Osteocyte (in vitro differentiated cells): ENCODE results near the gene KRR1. TPM values are rescaled to one million over a fixed set of nuclear protein-coding genes. Genes with fewer than 3 reads are reported as not detected.

ENCODE experiments used
- DNase-seq: peaks from one replicate; pipeline ENCODE4 v3.0.0; 2021; ENCODE audit warnings: mixed read lengths; ENCODE audit not compliant: unreplicated experiment; ENCODE audit errors: extremely low spot score
- H3K27ac Mint-ChIP-seq: one replicate; pipeline ENCODE4 v1.8.0; 2021; ENCODE audit warnings: mild to moderate bottlenecking, mixed read lengths; ENCODE audit not compliant: unreplicated experiment
- H3K27me3 Mint-ChIP-seq: one replicate; pipeline ENCODE4 v1.8.0; 2021; ENCODE audit warnings: mixed read lengths; ENCODE audit not compliant: unreplicated experiment
- H3K36me3 Mint-ChIP-seq: one replicate; pipeline ENCODE4 v1.8.0; 2021; ENCODE audit warnings: mixed read lengths; ENCODE audit not compliant: unreplicated experiment
- H3K4me1 Mint-ChIP-seq: one replicate; pipeline ENCODE4 v1.8.0; 2021; ENCODE audit warnings: mixed read lengths; ENCODE audit not compliant: unreplicated experiment
- H3K4me3 Mint-ChIP-seq: one replicate; pipeline ENCODE4 v1.8.0; 2021; ENCODE audit warnings: mild to moderate bottlenecking, moderate library complexity, mixed read lengths; ENCODE audit not compliant: unreplicated experiment
- H3K9me3 Mint-ChIP-seq: one replicate; pipeline ENCODE4 v1.8.0; 2021; ENCODE audit warnings: mixed read lengths; ENCODE audit not compliant: unreplicated experiment
- CTCF ChIP-seq: fragments of 200-600 bp; sonication (generic); IDR thresholded peaks from 2 replicates; pipeline ENCODE4 v1.5.0; 2021; ENCODE audit warnings: antibody characterized with exemption, mild to moderate bottlenecking, moderate library complexity
- total RNA-seq: library from RNA; stranded (reverse); gene quantifications from 2 replicates; pipeline ENCODE4 v1.2.1, GENCODE V29; 2021

The KRR1 gene
- total RNA-seq, 1 donor from 2014 or later = 52.0 TPM

DNA sequence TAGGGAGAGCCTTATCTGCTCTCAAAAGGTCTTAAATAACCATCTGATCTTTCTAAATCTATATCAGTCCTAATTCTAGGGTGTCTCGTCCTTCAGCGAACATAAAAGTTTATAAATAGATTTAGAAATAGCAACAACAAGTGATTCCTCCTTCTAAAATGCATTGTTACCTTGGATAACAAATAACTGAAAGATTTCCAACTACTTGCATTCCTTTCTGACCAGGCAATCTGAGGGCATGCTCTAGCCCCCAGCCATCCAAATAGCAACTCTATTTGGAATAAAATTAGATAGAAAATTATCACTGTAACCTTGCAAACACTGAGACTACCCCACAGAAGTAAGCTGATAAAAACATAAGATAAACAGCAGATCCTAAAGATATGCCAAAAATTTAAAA is 21.8 kb upstream of the KRR1 start:
- no peaks in the 10 kb centered on the region for H3K36me3 Mint-ChIP-seq
- H3K27me3 Mint-ChIP-seq = peaks cover 1% of the 10 kb centered on the region
- no peak overlapping the region for H3K27ac Mint-ChIP-seq
- H3K9me3 Mint-ChIP-seq = no peaks in the 10 kb centered on the region
- no peak for TF ChIP-seq CTCF
- no peak for DNase-seq
- no peaks in the 10 kb centered on the region for H3K4me1 Mint-ChIP-seq
- H3K4me3 Mint-ChIP-seq = no peak overlapping the region

GRCh38 chr12:75529826-75530225 is 18.4 kb upstream of the KRR1 start:
- DNase-seq = no peak
- TF ChIP-seq CTCF = no peak
- Mint-ChIP-seq H3K4me3 (no peak overlapping the region), H3K27ac (no peak overlapping the region), H3K27me3 (peaks cover 5% of the 10 kb centered on the region), H3K36me3 (no peaks in the 10 kb centered on the region), H3K4me1 (peaks cover 4% of the 10 kb centered on the region), H3K9me3 (no peaks in the 10 kb centered on the region)

DNA sequence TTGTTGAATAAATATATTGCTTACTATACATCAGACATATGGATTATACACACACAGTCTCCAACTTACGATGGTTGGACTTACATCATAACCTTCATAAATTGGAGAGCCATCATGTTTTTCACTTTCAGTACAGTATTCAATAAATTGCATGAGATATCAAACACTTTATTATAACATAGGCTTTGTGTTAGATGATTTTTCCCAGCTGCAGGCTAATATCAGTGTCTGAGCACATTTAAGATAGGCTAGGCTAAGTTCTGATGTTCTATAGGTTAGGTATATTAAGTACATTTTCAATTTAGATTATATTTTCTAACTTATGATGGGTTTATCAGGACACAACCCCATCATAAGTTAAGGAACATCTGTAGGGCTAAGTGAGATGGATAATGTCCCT is 17.9 kb upstream of the KRR1 start:
- Mint-ChIP-seq H3K36me3 (no peaks in the 10 kb centered on the region), H3K9me3 (no peaks in the 10 kb centered on the region), H3K4me3 (no peak overlapping the region), H3K27ac (no peak overlapping the region), H3K27me3 (peaks cover 5% of the 10 kb centered on the region), H3K4me1 (peaks cover 4% of the 10 kb centered on the region)
- DNase-seq = no peak
- no peak for TF ChIP-seq CTCF

DNA sequence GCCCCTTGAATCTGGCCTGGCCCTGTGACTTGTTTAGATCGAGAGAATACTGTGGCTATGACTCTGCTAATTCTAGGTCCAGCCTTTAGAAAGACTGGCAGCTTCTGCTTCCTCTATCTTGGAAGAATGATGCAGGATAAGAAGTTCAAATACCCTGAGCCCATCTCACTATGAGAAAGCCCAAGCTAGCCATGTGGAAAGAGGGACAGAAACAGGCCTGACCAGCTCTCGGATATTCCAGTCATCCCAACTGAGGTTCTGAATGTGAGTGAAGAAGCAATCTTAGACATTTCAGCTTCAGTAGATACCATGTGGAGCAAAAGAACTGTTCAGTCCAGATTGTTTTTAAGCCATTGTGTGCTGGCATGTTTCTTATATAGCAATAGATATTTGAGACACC is 17.3 kb upstream of the KRR1 start:
- no peaks in the 10 kb centered on the region for H3K36me3 Mint-ChIP-seq
- DNase-seq = no peak
- no peak overlapping the region for H3K4me3 Mint-ChIP-seq
- no peak for TF ChIP-seq CTCF
- no peak overlapping the region for H3K27ac Mint-ChIP-seq
- H3K27me3 Mint-ChIP-seq = peaks cover 5% of the 10 kb centered on the region
- no peaks in the 10 kb centered on the region for H3K9me3 Mint-ChIP-seq
- H3K4me1 Mint-ChIP-seq = peaks cover 4% of the 10 kb centered on the region

DNA sequence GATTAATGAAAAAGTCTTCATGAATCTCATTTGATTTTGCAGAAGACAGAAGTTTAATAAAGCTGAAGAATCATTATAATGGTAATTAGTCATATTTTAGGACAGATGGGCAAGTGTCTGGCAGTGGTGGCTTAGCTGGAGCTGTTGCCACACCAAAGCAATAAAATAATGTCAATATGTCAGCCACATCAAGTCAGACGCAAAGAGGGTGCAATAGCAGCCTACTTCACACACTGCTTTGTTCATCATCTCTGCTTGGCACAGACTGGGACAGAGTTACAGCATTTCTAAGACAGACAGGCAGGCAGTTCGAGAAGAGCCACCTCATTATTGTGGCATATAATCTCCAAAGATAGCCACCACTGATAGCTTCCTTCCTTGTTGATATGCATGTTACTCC is 16.9 kb upstream of the KRR1 start:
- H3K36me3 Mint-ChIP-seq = no peaks in the 10 kb centered on the region
- no peaks in the 10 kb centered on the region for H3K9me3 Mint-ChIP-seq
- no peak overlapping the region for H3K27ac Mint-ChIP-seq
- H3K4me1 Mint-ChIP-seq = peaks cover 4% of the 10 kb centered on the region
- no peak for TF ChIP-seq CTCF
- H3K4me3 Mint-ChIP-seq = no peak overlapping the region
- peaks cover 5% of the 10 kb centered on the region for H3K27me3 Mint-ChIP-seq
- DNase-seq = no peak
